ENCODE results near the gene KCNMA1. TPM values are rescaled to one million over a fixed set of nuclear protein-coding genes. Genes with fewer than 3 reads are reported as not detected.

The KCNMA1 gene
- total RNA-seq, 1 experiment from 2014 or later: 0.49 TPM

DNA sequence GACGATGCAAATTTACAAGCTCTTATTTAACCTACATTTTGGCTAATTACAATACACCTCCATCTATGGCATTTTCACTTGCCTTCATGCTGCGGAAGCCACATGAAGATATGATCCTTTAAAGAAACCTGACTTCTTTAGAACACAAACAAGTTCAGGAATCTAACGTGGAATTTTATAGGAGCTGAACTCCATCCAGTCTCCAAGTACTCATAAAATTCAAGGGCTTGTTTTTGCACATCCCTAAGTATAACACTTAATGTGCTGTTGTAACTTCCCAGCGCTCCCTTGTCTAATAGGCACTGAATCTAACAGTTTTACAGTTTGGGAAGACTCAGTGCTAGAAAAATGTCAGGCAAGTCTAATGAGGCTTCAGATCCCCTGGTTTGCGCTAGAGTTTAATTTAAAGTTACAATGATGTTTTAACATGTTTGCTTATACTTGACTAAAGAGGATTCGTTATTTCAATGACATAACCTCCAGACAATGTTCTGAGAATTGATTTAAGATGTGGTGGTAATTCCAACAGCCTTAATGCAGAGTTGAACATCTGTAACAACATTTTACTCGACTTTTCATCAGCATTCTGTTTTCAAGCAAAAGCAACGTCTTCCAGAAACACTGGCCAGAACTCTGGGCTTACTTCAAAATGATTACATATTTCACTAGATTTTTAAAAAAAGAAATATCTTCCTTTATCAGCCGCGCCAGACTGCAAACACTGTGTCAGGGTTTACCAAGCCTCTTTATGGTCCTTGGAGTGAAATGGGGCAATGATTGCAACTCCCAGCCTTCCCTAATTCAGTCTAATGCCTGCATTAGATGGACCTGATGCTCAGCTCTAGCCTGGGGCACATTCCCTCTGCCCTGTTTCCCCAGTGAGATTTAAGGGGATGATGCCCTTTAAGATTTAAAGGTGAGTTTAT is 664.3 kb downstream of the KCNMA1 start:
- no peak overlapping the region for H3K4me3 ChIP-seq (replicated peaks in 1 of 2; ENCODE audit: low read depth in 1 of 2, low read length in 2 of 2)
- TF ChIP-seq SP1 (IDR thresholded peaks at IDR 0.05; ENCODE audit: low read depth) (no peak), CBX3 (IDR thresholded peaks at IDR 0.05; ENCODE audit: low read depth) (no peak), POLR2A (IDR thresholded peaks at IDR 0.05; ENCODE audit: borderline replicate concordance, extremely low read depth, insufficient read depth, insufficient read length) (no peak), EZH2 (IDR thresholded peaks at IDR 0.05) (no peak), ZNF274 (IDR thresholded peaks at IDR 0.05; ENCODE audit: low read depth, low read length) (no peak), TCF7L2 (IDR thresholded peaks at IDR 0.05; ENCODE audit: borderline replicate concordance, extremely low read depth, insufficient read depth, insufficient read length) (no peak), MAX (IDR thresholded peaks at IDR 0.05) (no peak), REST (IDR thresholded peaks at IDR 0.05; ENCODE audit: low read depth) (no peak), ZFX (IDR thresholded peaks at IDR 0.05) (no peak), CEBPB (IDR thresholded peaks at IDR 0.05; ENCODE audit: low read depth) (no peak), POLR2AphosphoS5 (IDR thresholded peaks at IDR 0.05; ENCODE audit: low read depth, low read length) (no peak), RAD21 (IDR thresholded peaks at IDR 0.05; ENCODE audit: low read depth) (no peak), EGR1 (IDR thresholded peaks at IDR 0.05; ENCODE audit: low read depth) (no peak), SIN3A (IDR thresholded peaks at IDR 0.05; ENCODE audit: low read depth) (no peak)
- TF ChIP-seq, protein P1, sequence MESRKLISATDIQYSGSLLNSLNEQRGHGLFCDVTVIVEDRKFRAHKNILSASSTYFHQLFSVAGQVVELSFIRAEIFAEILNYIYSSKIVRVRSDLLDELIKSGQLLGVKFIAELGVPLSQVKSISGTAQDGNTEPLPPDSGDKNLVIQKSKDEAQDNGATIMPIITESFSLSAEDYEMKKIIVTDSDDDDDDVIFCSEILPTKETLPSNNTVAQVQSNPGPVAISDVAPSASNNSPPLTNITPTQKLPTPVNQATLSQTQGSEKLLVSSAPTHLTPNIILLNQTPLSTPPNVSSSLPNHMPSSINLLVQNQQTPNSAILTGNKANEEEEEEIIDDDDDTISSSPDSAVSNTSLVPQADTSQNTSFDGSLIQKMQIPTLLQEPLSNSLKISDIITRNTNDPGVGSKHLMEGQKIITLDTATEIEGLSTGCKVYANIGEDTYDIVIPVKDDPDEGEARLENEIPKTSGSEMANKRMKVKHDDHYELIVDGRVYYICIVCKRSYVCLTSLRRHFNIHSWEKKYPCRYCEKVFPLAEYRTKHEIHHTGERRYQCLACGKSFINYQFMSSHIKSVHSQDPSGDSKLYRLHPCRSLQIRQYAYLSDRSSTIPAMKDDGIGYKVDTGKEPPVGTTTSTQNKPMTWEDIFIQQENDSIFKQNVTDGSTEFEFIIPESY (IDR thresholded peaks at IDR 0.05; ENCODE audit: extremely low read depth, insufficient replicate concordance, low read length): no peak
- peaks cover 59% of the 10 kb centered on the region for H3K27me3 ChIP-seq (ENCODE audit: insufficient read depth, low read length)
- ATAC-seq (no peak), DNase-seq (ENCODE audit: low read depth, low spot score) (no peak)
- H3K9me3 ChIP-seq (ENCODE audit: control insufficient read depth in 1 of 2, insufficient read depth in 1 of 2, low read depth in 1 of 2, low read length in 2 of 2): no peaks in the 10 kb centered on the region
- no peak overlapping the region for H3K9ac ChIP-seq (ENCODE audit: low read length)
- H4K20me1 ChIP-seq (ENCODE audit: insufficient read depth): no peaks in the 10 kb centered on the region
- no peaks in the 10 kb centered on the region for H3K4me1 ChIP-seq (ENCODE audit: control insufficient read depth in 1 of 2, insufficient read depth in 2 of 2, low read length in 2 of 2)
- H3K36me3 ChIP-seq (ENCODE audit: control insufficient read depth in 1 of 2, insufficient read depth in 2 of 2, low read length in 2 of 2): no peaks in the 10 kb centered on the region
- no peak overlapping the region for H3K27ac ChIP-seq (ENCODE audit: low read depth, low read length)
- no TSS peak for BruUV-seq (replicated peaks)
- ChIA-PET CTCF (interaction anchor here (1.0 kb wide), 1 partner anchor 12 kb away, joined by 3 read pairs; no protein-coding TSS in a partner anchor), POLR2A (no interaction called here), RAD21 (ENCODE audit: low non-redundant PET in 1 of 2, low total read pairs in 2 of 2, uncharacterized antibody in 2 of 2, unreplicated experiment in 2 of 2) (no interaction called here)
- H2AFZ ChIP-seq (ENCODE audit: low read depth, low read length, poor library complexity, severe bottlenecking): no peak overlapping the region
- H3K9me2 ChIP-seq (ENCODE audit: insufficient read depth): no peaks in the 10 kb centered on the region
- H3K79me2 ChIP-seq (ENCODE audit: insufficient read depth, low read length): no peaks in the 10 kb centered on the region
- intact Hi-C loops (cut with micrococcal nuclease): no loop called here
- no peak overlapping the region for H3K4me2 ChIP-seq (ENCODE audit: low read length)

All from HCT116 (cell line).